Ovary (tissue), 9 donors: ENCODE data around the gene CHRNE. TPM values are rescaled to one million over a fixed set of nuclear protein-coding genes. Genes with fewer than 3 reads are reported as not detected.

ENCODE experiments used
- DNase-seq, 5 donors: peaks; one replicate each; pipeline ENCODE4 v3.0.0-alpha.2; 2019 to 2020
- H3K27ac ChIP-seq, 2 donors: fragments of 200-600 bp; one replicate each; pipeline versions ENCODE4 v1.5.1 to v1.8.0; 2019 to 2022
- H3K27me3 ChIP-seq: fragments of 200-600 bp; one replicate; pipeline ENCODE4 v1.8.0; 2022
- H3K36me3 ChIP-seq: fragments of 200-600 bp; sonication (generic); one replicate; pipeline ENCODE4 v1.5.1; 2019
- H3K4me1 ChIP-seq: one replicate; pipeline ENCODE4 v1.8.1; 2013; ENCODE audit warnings: mild to moderate bottlenecking, moderate library complexity; ENCODE audit not compliant: insufficient read depth
- H3K4me3 ChIP-seq: fragments of 200-600 bp; sonication (generic); one replicate; pipeline ENCODE4 v1.5.1; 2017
- H3K9me3 ChIP-seq, 2 donors: fragments of 200-600 bp in 1 of 2; sonication (generic) in 1 of 2; one replicate each; pipeline versions ENCODE4 v1.5.1 to v1.8.1; 2013 to 2019; ENCODE audit warnings: mild to moderate bottlenecking in 1 of 2, moderate library complexity in 1 of 2
- EP300 ChIP-seq: sonication (generic); formaldehyde crosslinking; IDR thresholded peaks from one replicate; pipeline ENCODE4 v1.6.1; 2017; ENCODE audit warnings: antibody characterized with exemption
- POLR2A ChIP-seq: fragments of 450-650 bp; IDR thresholded peaks from one replicate; pipeline ENCODE4 v1.6.1; 2017; ENCODE audit warnings: antibody characterized with exemption, mild to moderate bottlenecking, moderate library complexity
- WGBS, 3 donors: extraction: QIAGEN DNeasy Blood & Tissue Kit in 1 of 3; methylation state at CpG; one replicate each; pipeline versions ENCODE4 v1.1.5 to v1.1.7; 2013 to 2017; 5-methylcytosine and 5-hydroxymethylcytosine counted together
- intact Hi-C, 4 donors: fragments of 100-400 bp; cut with DNase I; formaldehyde crosslinking; loops; one replicate each; pipeline versions ENCODE4 v1.11.0 to v1.15.1; 2022 to 2023
- polyA plus RNA-seq, 2 donors: library from polyadenylated mRNA; stranded (reverse); fragments of 200-250 nt in 1 of 2; fragments of 350-450 nt in 1 of 2; fragmentation: Illumina TruSeq in 1 of 2; extraction: RNeasy Lipid Tissue Mini Kit (QIAGEN cat#74804) in 1 of 2; gene quantifications; one replicate each; pipeline ENCODE4 v1.2.3, GENCODE V29; 2013 to 2014
- total RNA-seq, 7 donors: library from RNA; depleted of rRNA in 2 of 7; stranded (reverse); fragments of >200 nt in 2 of 7; fragmentation: NEBNext Ultra II Directional in 3 of 7; extraction: Animal tissue kit (Norgen Biotek cat#: 25700) in 3 of 7; gene quantifications; one replicate each; pipeline versions ENCODE4 v1.1.0 to v1.2.4, GENCODE V29; 2016 to 2023
- TF ChIP-seq, protein P1 (sequence below), 3 donors: fragments of 450-650 bp in 2 of 3; fragments of 200-600 bp in 1 of 3; IDR thresholded peaks; one replicate each; pipeline versions ENCODE4 v1.5.1 to v1.8.0; 2016 to 2022; ENCODE audit warnings: antibody characterized with exemption in 3 of 3, mild to moderate bottlenecking in 1 of 3
- donor health status: DM: no; HTN: no; CAD: no; lungs with moderate emphysema.
- donor health status: DM: no; HTN: no; CAD: no.
- donor health status: Bipolar disorder and iron deficiency.
- donor health status: DM: yes; HTN: yes; CAD: no.
- donor health status: DM: no; HTN: no; CAD: no.
- donor health status: DM: yes; HTN: yes; CAD: no.

Gene CHRNE
- total and polyA plus RNA-seq, 9 donors: 0.34 to 1.4 (median 1.0) TPM

DNA sequence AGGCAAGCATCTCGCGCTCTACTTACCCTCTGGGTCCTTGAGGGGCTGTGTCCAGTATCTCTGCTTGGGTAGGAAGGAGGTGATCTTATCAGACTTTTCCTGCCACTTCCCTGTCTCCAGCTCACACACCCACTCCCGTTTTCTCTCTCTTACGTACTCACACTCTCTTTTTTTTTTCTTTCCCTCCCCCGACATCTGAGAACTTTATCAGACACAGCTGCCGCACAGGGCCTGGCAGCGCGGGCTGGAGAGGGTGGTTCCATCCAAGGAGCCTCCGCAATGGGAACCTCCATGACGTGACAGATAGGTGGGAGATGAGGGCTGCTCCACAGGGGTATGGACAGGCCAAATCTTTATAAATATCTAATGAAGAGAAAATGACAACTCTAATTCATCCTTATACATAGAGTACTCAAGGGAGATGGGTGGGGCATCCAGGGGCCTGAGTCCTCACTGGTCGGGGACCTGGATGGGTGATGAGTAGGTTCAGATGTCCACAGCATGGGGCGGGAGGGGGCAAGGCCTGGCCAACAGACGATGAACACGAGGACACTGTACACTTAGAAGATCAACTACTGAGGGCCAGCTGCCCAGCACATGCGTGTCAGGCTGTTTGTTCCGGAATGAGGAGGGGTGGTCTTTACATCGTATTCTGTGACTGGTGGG lies 46.5 kb downstream of the CHRNE start:
- WGBS, 3 donors: 77 to 83% (median 78%) methylated on average over 17 of the region's 17 CpGs
- intact Hi-C loops: no loop called here

DNA sequence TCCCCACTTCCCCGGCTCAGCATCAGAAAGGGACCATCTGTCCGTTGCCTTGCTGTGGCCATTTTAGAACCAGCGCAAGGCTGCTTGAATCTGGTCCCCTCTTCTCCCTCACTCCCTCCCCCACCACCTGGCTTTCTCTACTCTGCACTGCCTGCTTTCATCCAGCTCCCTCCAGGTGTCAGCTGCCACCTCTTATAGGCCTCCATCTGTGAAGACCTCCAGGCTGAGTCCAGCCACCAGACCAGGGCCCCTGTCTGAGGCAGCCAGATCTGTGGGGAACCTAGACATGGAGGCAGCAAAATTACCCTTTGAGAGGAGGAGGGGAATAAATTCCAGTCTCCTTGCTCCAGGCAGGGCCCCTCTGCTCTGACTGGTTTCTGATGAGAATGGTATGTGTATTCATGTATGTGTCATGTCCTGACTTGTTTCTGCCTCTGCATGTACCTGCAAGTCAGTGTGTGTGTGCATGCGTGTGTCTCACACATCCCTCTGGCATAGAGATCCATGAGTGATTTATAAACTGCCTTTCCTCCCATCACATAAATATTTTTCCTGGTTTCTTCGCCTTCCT lies 48.7 kb downstream of the CHRNE start:
- Histone ChIP-seq H3K4me1 (peaks cover 24% of the 10 kb centered on the region), H3K27ac (no peak overlapping the region), H3K36me3 (no peaks in the 10 kb centered on the region), H3K9me3 (no peaks in the 10 kb centered on the region), H3K4me3 (no peak overlapping the region), H3K27me3 (no peaks in the 10 kb centered on the region)
- DNase-seq: no peak
- 96% methylated on average over 5 of the region's 5 CpGs for WGBS, 3 donors
- intact Hi-C loops: no loop called here
- TF ChIP-seq POLR2A: no peak
- TF ChIP-seq EP300: no peak
- TF ChIP-seq, protein P1, sequence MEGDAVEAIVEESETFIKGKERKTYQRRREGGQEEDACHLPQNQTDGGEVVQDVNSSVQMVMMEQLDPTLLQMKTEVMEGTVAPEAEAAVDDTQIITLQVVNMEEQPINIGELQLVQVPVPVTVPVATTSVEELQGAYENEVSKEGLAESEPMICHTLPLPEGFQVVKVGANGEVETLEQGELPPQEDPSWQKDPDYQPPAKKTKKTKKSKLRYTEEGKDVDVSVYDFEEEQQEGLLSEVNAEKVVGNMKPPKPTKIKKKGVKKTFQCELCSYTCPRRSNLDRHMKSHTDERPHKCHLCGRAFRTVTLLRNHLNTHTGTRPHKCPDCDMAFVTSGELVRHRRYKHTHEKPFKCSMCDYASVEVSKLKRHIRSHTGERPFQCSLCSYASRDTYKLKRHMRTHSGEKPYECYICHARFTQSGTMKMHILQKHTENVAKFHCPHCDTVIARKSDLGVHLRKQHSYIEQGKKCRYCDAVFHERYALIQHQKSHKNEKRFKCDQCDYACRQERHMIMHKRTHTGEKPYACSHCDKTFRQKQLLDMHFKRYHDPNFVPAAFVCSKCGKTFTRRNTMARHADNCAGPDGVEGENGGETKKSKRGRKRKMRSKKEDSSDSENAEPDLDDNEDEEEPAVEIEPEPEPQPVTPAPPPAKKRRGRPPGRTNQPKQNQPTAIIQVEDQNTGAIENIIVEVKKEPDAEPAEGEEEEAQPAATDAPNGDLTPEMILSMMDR (IDR thresholded peaks at IDR 0.05): no peak

More for the DNA sequence above, 46.5 kb downstream of the CHRNE start:
- Histone ChIP-seq H3K9me3 (no peaks in the 10 kb centered on the region), H3K27ac (peak overlapping the region in 1 of 2 donors; percentile 21), H3K36me3 (no peaks in the 10 kb centered on the region), H3K4me3 (no peak overlapping the region), H3K4me1 (peaks cover 16% of the 10 kb centered on the region), H3K27me3 (no peaks in the 10 kb centered on the region)
- TF ChIP-seq, protein P1 (IDR thresholded peaks at IDR 0.05): no peak
- TF ChIP-seq POLR2A (no peak), EP300 (no peak)
- no peak for DNase-seq

DNA sequence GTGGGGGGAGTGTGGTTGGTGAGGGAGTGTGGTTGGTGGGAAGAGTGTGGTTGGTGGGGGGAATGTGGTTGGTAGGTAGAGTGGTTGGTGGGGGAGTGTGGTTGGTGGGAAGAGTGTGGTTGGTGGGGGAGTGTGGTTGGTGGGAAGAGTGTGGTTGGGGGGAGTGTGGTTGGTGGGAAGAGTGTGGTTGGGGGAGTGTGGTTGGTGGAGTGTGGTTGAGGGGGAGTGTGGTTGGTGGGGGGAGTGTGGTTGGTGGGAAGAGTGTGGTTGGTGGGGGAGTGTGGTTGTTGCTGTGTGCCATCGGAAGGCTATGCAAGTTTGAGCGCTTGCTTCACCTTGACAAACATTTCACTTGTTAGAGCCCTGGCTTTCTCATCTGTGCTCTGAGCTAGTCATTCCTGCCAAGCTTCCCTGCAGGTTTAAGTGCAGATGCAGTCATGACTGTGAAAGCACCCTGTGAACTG lies 49.7 kb downstream of the CHRNE start:
- DNase-seq: no peak
- 76 to 90% (median 88%) methylated on average over 2 of the region's 2 CpGs for WGBS, 3 donors
- Histone ChIP-seq H3K9me3 (no peaks in the 10 kb centered on the region), H3K4me3 (no peak overlapping the region), H3K4me1 (peaks cover 21% of the 10 kb centered on the region), H3K36me3 (no peaks in the 10 kb centered on the region), H3K27ac (no peak overlapping the region), H3K27me3 (no peaks in the 10 kb centered on the region)
- TF ChIP-seq EP300: no peak
- TF ChIP-seq, protein P1 (IDR thresholded peaks at IDR 0.05): no peak
- intact Hi-C loops: no loop called here

DNA sequence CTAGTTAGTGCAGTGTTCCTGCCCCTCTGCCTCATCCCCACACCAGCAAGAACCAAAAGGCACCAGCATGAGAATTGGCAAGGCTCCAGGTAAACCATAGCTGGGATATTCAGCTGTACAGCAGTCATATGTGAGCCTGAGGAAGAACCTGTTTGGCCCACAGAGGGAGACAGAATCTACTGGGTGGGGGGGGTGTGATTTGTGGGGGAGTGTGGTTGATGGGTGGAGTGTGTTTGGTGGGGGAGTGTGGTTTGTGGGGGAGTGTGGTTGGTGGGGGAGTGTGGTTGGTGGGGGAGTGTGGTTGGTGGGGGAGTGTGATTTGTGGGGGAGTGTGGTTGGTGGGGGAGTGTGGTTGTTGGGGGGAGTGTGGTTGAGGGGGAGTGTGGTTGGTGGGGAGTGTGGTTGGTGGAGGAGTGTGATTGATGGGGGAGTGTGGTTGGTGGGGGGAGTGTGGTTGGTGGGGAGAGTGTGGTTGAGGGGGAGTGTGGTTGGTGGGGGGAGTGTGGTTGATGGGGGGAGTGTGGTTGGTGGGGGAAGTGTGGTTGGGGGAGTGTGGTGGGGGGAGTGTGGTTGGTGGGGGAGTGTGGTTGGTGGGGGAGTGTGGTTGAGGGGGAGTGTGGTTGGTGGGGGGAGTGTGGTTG lies 50.2 kb downstream of the CHRNE start:
- H3K36me3 ChIP-seq: no peaks in the 10 kb centered on the region
- H3K4me1 ChIP-seq: peaks cover 19% of the 10 kb centered on the region
- intact Hi-C loops: no loop called here
- no peaks in the 10 kb centered on the region for H3K9me3 ChIP-seq
- H3K27ac ChIP-seq: no peak overlapping the region
- no peak overlapping the region for H3K4me3 ChIP-seq
- TF ChIP-seq EP300 (no peak), POLR2A (no peak)
- TF ChIP-seq, protein P1 (IDR thresholded peaks at IDR 0.05): no peak
- no peaks in the 10 kb centered on the region for H3K27me3 ChIP-seq
- no peak for DNase-seq
